Measurements from ENCODE around the gene ABCF2.

ABCF2 gene

DNA sequence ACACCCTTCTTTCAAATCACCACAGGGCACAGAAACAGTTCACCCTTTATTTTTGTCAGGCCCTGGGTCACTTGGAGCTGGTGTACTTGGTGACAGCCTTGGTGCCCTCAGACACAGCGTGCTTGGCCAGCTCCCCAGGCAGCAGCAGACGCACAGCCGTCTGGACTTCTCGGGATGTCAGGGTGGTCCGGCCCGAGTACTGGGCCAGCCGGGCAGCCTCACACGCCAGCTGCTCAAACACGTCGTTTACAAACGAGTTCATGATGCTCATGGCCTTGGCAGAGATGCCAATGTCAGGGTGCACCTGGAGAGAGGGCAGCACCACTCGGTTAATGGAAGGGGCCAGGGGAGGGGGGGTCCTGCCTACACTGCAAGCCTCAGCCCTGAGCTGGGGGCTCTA is 19.2 kb downstream of the ABCF2 start:
- TF ChIP-seq, protein P1, sequence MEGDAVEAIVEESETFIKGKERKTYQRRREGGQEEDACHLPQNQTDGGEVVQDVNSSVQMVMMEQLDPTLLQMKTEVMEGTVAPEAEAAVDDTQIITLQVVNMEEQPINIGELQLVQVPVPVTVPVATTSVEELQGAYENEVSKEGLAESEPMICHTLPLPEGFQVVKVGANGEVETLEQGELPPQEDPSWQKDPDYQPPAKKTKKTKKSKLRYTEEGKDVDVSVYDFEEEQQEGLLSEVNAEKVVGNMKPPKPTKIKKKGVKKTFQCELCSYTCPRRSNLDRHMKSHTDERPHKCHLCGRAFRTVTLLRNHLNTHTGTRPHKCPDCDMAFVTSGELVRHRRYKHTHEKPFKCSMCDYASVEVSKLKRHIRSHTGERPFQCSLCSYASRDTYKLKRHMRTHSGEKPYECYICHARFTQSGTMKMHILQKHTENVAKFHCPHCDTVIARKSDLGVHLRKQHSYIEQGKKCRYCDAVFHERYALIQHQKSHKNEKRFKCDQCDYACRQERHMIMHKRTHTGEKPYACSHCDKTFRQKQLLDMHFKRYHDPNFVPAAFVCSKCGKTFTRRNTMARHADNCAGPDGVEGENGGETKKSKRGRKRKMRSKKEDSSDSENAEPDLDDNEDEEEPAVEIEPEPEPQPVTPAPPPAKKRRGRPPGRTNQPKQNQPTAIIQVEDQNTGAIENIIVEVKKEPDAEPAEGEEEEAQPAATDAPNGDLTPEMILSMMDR (IDR thresholded peaks at IDR 0.05; ENCODE audit: borderline replicate concordance, control extremely low read depth, extremely low read depth, insufficient read depth, missing control alignments), result no peak
- no peak for DNase-seq (ENCODE audit: low spot score)
- in situ Hi-C loops (cut with MboI; ENCODE audit: low sequenced_read_pairs, unreplicated experiment), result no loop called here

DNA sequence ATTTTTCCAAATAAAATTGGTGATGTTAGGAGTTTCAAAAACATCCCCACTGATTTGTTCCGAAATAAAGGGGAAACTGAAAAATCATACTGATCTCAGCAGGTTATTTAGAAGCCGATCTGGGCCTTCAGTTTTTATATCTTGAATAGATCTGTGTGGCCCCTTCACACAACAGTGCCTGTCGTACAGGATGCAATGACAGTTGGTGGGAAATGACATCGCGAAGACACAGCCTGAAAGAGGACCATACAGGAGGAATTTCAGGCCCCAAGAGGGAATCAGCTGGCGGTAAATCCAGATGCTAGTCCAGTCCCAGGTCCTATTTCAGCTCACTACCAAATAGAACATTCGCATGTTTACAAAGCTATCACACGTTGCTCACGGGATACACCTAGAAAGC is 19.7 kb downstream of the ABCF2 start:
- in situ Hi-C loops (cut with MboI; ENCODE audit: low sequenced_read_pairs, unreplicated experiment), result no loop called here
- TF ChIP-seq, protein P1 (IDR thresholded peaks at IDR 0.05; ENCODE audit: borderline replicate concordance, control extremely low read depth, extremely low read depth, insufficient read depth, missing control alignments), result no peak

DNA sequence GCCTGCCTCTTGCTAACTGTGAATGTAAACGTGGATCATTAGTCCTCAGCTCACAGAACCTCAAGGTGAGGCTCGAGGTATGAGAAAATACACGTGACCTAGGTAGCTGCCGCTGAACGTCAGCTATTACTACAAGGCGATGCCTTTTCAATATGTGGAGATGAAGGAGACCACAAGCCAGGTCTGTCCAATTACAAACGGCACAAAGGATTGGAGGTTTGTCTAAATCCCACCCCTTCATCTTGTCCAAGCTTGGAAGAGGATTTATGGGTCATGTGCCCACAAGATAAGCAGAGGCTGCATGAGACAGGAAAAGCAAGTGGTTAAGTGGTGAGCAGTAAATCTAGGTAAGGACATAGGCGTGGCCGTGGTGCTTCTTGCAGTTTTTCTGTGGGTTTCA is 20.1 kb downstream of the ABCF2 start:
- in situ Hi-C loops (cut with MboI; ENCODE audit: low sequenced_read_pairs, unreplicated experiment), result no loop called here
- DNase-seq (ENCODE audit: low spot score), result no peak
- TF ChIP-seq, protein P1 (IDR thresholded peaks at IDR 0.05; ENCODE audit: borderline replicate concordance, control extremely low read depth, extremely low read depth, insufficient read depth, missing control alignments), result no peak

More for the DNA sequence above, 19.7 kb downstream of the ABCF2 start:
- DNase-seq (ENCODE audit: low spot score), result no peak

DNA sequence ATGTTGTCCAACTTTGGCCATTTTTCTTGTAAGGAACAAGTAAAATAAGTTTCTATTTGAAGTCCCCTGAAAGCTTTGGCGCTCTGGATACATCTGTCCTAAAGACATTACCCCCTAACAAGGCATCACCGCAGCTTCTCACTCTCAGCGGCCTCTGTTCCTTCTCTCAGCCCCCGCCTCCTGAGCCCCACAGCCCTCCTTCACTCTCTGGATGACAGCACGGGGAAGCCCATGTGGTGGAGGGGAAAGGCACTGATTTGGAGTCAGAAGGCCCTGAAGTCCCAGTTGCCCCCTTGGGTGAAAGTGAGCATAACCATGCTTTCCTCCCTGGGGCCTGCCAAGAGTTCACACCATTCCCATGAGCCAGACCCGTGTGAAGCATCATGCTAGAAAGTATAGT is 21.3 kb downstream of the ABCF2 start:
- in situ Hi-C loops (cut with MboI; ENCODE audit: low sequenced_read_pairs, unreplicated experiment), result no loop called here
- peak; percentile 37 for DNase-seq (ENCODE audit: low spot score)
- TF ChIP-seq, protein P1 (IDR thresholded peaks at IDR 0.05; ENCODE audit: borderline replicate concordance, control extremely low read depth, extremely low read depth, insufficient read depth, missing control alignments), result no peak

DNA sequence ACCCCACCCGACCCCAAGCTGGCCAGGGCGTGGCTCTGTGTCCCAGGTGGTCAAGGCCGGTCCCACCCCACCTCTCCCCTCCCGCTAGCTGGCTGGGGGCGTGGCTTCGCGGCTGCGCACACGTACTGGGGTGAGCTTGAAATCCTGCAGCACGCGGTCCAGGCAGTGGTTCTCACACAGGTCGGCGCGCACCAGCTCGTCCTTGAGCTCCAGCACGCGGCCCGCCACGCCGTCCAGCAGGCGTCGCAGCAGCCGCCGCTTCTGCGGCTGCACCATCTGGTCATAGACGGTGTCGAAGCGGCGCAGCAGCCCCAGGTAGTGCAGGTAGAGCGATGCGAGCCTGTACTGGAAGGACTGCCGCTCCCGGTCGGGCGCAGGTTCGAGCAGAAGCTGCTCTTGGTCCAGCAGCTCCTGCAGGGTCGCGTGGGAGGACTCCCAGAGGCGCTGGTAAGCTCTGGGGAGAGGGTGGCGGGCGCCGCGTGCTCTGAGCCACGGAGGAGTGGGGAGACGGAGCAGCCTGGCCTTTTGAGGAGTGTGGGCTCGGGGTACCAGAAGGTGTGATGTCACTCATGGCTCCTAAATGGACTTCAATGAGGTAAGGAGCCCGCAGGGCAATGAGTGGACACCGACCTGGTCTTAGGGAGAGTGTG is 22.5 kb downstream of the ABCF2 start:
- TF ChIP-seq, protein P1 (IDR thresholded peaks at IDR 0.05; ENCODE audit: borderline replicate concordance, control extremely low read depth, extremely low read depth, insufficient read depth, missing control alignments), result no peak
- peak; percentile 25 for DNase-seq (ENCODE audit: low spot score)
- in situ Hi-C loops (cut with MboI; ENCODE audit: low sequenced_read_pairs, unreplicated experiment), result no loop called here

DNA sequence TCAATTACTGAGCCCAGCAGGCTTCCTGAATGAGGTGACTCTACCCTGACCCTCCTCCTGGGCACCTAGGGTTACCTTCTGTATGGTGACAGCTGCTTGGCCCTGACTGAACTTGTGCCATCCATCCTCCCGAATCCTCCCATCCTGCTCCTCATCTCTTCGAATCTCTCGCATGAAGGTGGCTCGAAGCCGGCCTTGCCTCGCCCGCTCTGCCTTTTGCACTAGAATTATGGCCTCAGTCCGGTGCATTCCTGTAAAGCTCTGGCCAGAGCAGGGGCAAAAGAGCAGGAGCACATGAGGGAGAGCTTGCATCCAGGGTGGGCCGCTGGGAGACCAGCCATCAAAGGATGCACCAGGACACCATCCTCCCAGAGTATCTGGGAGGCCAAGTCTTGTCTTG is 24.2 kb downstream of the ABCF2 start:
- in situ Hi-C loops (cut with MboI; ENCODE audit: low sequenced_read_pairs, unreplicated experiment), result no loop called here
- TF ChIP-seq, protein P1 (IDR thresholded peaks at IDR 0.05; ENCODE audit: borderline replicate concordance, control extremely low read depth, extremely low read depth, insufficient read depth, missing control alignments), result no peak
- no peak for DNase-seq (ENCODE audit: low spot score)
